H9 (cell line): Measurements from ENCODE around the gene RNU5B-1. TPM values are rescaled to one million over a fixed set of nuclear protein-coding genes. Genes with fewer than 3 reads are reported as not detected.

ENCODE experiments used
- DNase-seq: peaks from one replicate; pipeline ENCODE4 v3.0.0-alpha.2; 2017
- H2AFZ ChIP-seq: one replicate; pipeline ENCODE4 v1.6.1; 2013; ENCODE audit warnings: mild to moderate bottlenecking, low read length, control low read depth, moderate library complexity
- H2AK5ac ChIP-seq: 2 replicates; pipeline ENCODE4 v1.6.1; 2013; ENCODE audit warnings: low read length, control low read depth, mixed read lengths; ENCODE audit not compliant: insufficient read length
- H2BK120ac ChIP-seq: one replicate; pipeline ENCODE4 v1.6.1; 2013; ENCODE audit warnings: low read depth, mild to moderate bottlenecking, low read length, control low read depth, inconsistent platforms; ENCODE audit not compliant: poor library complexity, severe bottlenecking
- H2BK12ac ChIP-seq: 2 replicates; pipeline ENCODE4 v1.6.1; 2013; ENCODE audit warnings: low read length, control low read depth, mixed read lengths, low read depth; ENCODE audit not compliant: insufficient read length
- H2BK15ac ChIP-seq: 2 replicates; pipeline ENCODE4 v1.6.1; 2013; ENCODE audit warnings: low read depth, low read length, control low read depth
- H2BK20ac ChIP-seq: one replicate; pipeline ENCODE4 v1.6.1; 2013; ENCODE audit warnings: low read depth, mild to moderate bottlenecking, low read length, control low read depth, inconsistent platforms; ENCODE audit not compliant: poor library complexity, severe bottlenecking
- H2BK5ac ChIP-seq: 2 replicates; pipeline ENCODE4 v1.6.1; 2013; ENCODE audit warnings: low read length, control low read depth, mixed read lengths; ENCODE audit not compliant: insufficient read length
- H3K14ac ChIP-seq: 2 replicates; pipeline ENCODE4 v1.6.1; 2013; ENCODE audit warnings: low read length, control low read depth; ENCODE audit not compliant: insufficient read depth
- H3K18ac ChIP-seq: 2 replicates; pipeline ENCODE4 v1.6.1; 2013; ENCODE audit warnings: low read depth, mild to moderate bottlenecking, mixed read lengths, low read length, control low read depth; ENCODE audit not compliant: insufficient read length
- H3K23ac ChIP-seq: 2 replicates; pipeline ENCODE4 v1.6.1; 2013; ENCODE audit warnings: low read length, control low read depth, mixed read lengths, low read depth; ENCODE audit not compliant: insufficient read length
- H3K23me2 ChIP-seq: 2 replicates; pipeline ENCODE4 v1.6.1; 2013; ENCODE audit warnings: low read depth, mild to moderate bottlenecking, mixed read lengths, low read length, control low read depth; ENCODE audit not compliant: insufficient read length, poor library complexity, severe bottlenecking
- H3K27ac ChIP-seq: 2 replicates; pipeline ENCODE4 v1.5.1; 2013; ENCODE audit warnings: low read length, control low read depth, mixed read lengths, low read depth; ENCODE audit not compliant: insufficient read length
- H3K27me3 ChIP-seq: 2 replicates; pipeline ENCODE4 v1.6.1; 2013; ENCODE audit warnings: low read length, control low read depth, inconsistent platforms; ENCODE audit not compliant: insufficient read depth
- H3K4ac ChIP-seq: 2 replicates; pipeline ENCODE4 v1.6.1; 2013; ENCODE audit warnings: low read depth, mild to moderate bottlenecking, control low read depth, inconsistent platforms, low read length, moderate library complexity
- H3K4me1 ChIP-seq: 2 replicates; pipeline ENCODE4 v1.6.1; 2013; ENCODE audit warnings: low read length, control low read depth, inconsistent platforms; ENCODE audit not compliant: insufficient read depth
- H3K4me2 ChIP-seq: 2 replicates; pipeline ENCODE4 v1.6.1; 2013; ENCODE audit warnings: low read length, control low read depth, mixed read lengths; ENCODE audit not compliant: insufficient read length, insufficient read depth
- H3K56ac ChIP-seq: 2 replicates; pipeline ENCODE4 v1.6.1; 2013; ENCODE audit warnings: low read depth, mild to moderate bottlenecking, mixed read lengths, low read length, control low read depth; ENCODE audit not compliant: insufficient read length
- H3K79me1 ChIP-seq: 2 replicates; pipeline ENCODE4 v1.6.1; 2013; ENCODE audit warnings: low read depth, mild to moderate bottlenecking, moderate library complexity, low read length, control low read depth, inconsistent platforms; ENCODE audit not compliant: insufficient read depth, poor library complexity, severe bottlenecking
- H3K79me2 ChIP-seq: 2 replicates; pipeline ENCODE4 v1.6.1; 2013; ENCODE audit warnings: low read length, control low read depth, inconsistent platforms; ENCODE audit not compliant: insufficient read depth
- H3K9ac ChIP-seq: 2 replicates; pipeline ENCODE4 v1.6.1; 2013; ENCODE audit warnings: low read length, control low read depth, mixed read lengths; ENCODE audit not compliant: insufficient read length; ENCODE audit errors: extremely low read depth
- H3K9me3 ChIP-seq: one replicate; pipeline ENCODE4 v1.6.1; 2013; ENCODE audit warnings: low read depth, low read length, inconsistent platforms; ENCODE audit not compliant: control insufficient read depth
- H3T11ph ChIP-seq: one replicate; pipeline ENCODE4 v1.6.1; 2013; ENCODE audit warnings: mild to moderate bottlenecking, low read length, control low read depth, inconsistent platforms
- H4K20me1 ChIP-seq: one replicate; pipeline ENCODE4 v1.6.1; 2013; ENCODE audit not compliant: control insufficient read depth, insufficient read length, insufficient read depth
- H4K5ac ChIP-seq: 2 replicates; pipeline ENCODE4 v1.6.1; 2013; ENCODE audit warnings: low read depth, mild to moderate bottlenecking, mixed read lengths, low read length, control low read depth; ENCODE audit not compliant: insufficient read length
- H4K8ac ChIP-seq: replicated peaks from 2 replicates; pipeline ENCODE4 v1.6.1; 2013; ENCODE audit warnings: low read length, control low read depth, mixed read lengths, low read depth; ENCODE audit not compliant: insufficient read length
- H4K91ac ChIP-seq: 2 replicates; pipeline ENCODE4 v1.6.1; 2013; ENCODE audit warnings: low read depth, mild to moderate bottlenecking, moderate library complexity, mixed read lengths, low read length, control low read depth; ENCODE audit not compliant: insufficient read length
- H3K27ac Mint-ChIP-seq, 3 experiments: 2 replicates in 2 of 3; 3 replicates in 1 of 3; pipeline ENCODE4 v1.8.0; 2020 to 2021; ENCODE audit warnings: mixed read lengths in 3 of 3, mild to moderate bottlenecking in 1 of 3, moderate library complexity in 1 of 3
- H3K27me3 Mint-ChIP-seq: 2 replicates; pipeline ENCODE4 v1.8.0; 2021; ENCODE audit warnings: low read depth, mild to moderate bottlenecking, moderate library complexity, mixed read lengths
- H3K36me3 Mint-ChIP-seq, 3 experiments: 2 replicates in 2 of 3; 3 replicates in 1 of 3; pipeline ENCODE4 v1.8.0; 2020 to 2021; ENCODE audit warnings: low read depth in 3 of 3, mixed read lengths in 3 of 3; ENCODE audit not compliant: insufficient read depth in 1 of 3
- H3K4me1 Mint-ChIP-seq, 2 experiments: 2 replicates each; pipeline ENCODE4 v1.8.0; 2020; ENCODE audit warnings: mixed read lengths in 2 of 2
- H3K4me3 Mint-ChIP-seq, 2 experiments: 2 replicates in 1 of 2; 3 replicates in 1 of 2; pipeline ENCODE4 v1.8.0; 2020 to 2021; ENCODE audit warnings: mild to moderate bottlenecking in 2 of 2, mixed read lengths in 2 of 2, moderate library complexity in 1 of 2
- H3K9me3 Mint-ChIP-seq, 2 experiments: 2 replicates in 1 of 2; 3 replicates in 1 of 2; pipeline ENCODE4 v1.8.0; 2020; ENCODE audit warnings: mild to moderate bottlenecking in 2 of 2, mixed read lengths in 2 of 2, moderate library complexity in 1 of 2
- CTCF ChIP-seq: fragments of 200-600 bp; sonication (generic); conservative IDR thresholded peaks from 3 replicates; pipeline ENCODE4 v1.8.0; 2021; ENCODE audit warnings: antibody characterized with exemption, mild to moderate bottlenecking
- WGBS: extraction: QIAGEN DNeasy Blood & Tissue Kit; methylation state at CpG from one replicate; pipeline ENCODE4 v1.1.7; 2013; ENCODE audit warnings: missing lambda C conversion rate, low lambda C conversion rate, mixed read lengths; ENCODE audit not compliant: insufficient read length; ENCODE audit errors: extremely low coverage; 5-methylcytosine and 5-hydroxymethylcytosine counted together
- total RNA-seq: library from RNA; stranded (reverse); gene quantifications from 2 replicates; pipeline ENCODE4 v1.2.1, GENCODE V29; 2021

The RNU5B-1 gene
- total RNA-seq, 1 experiment from 2014 or later, result not detected

DNA sequence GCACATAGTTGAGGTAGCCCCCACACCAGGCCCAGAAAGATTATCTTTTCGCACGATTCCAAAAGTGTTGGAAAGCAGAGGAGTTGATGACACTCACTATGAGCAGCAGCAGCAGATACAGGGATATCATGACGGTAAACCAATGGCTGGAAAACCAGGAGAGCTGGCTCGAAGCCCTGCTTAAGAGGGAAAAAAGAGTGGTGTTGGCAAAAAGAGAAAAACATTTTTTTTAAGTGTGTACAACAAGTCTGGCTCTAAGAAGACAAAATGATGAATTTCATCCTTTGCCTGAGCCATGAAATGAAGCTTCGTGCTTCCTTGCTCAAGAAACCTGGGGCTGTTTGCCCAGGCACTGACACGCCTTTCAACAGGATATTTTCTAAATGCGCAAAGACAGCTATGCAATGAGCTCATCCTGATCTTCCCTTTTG is 45.1 kb upstream of the RNU5B-1 start:
- H3K27ac ChIP-seq, result no peak overlapping the region
- no peak overlapping the region for H3T11ph ChIP-seq
- no peak overlapping the region for H2BK20ac ChIP-seq
- peaks cover 9 to 10% of the 10 kb centered on the region in 2 experiments for H3K4me1 Mint-ChIP-seq
- H3K9me3 Mint-ChIP-seq, result no peaks in the 10 kb centered on the region
- H2AFZ ChIP-seq, result no peak overlapping the region
- no peak overlapping the region for H3K4ac ChIP-seq
- no peaks in the 10 kb centered on the region for H3K4me1 ChIP-seq
- no peak overlapping the region for H2BK120ac ChIP-seq
- H3K9me3 ChIP-seq, result no peaks in the 10 kb centered on the region
- H3K79me1 ChIP-seq, result no peaks in the 10 kb centered on the region
- no peak overlapping the region for H3K56ac ChIP-seq
- peaks cover 0 to 22% (median 17%) of the 10 kb centered on the region in 3 experiments; a peak in 5 of 7 replicates for H3K36me3 Mint-ChIP-seq
- H4K5ac ChIP-seq, result no peak overlapping the region
- H2BK5ac ChIP-seq, result no peak overlapping the region
- no peak overlapping the region for H3K4me2 ChIP-seq
- no peaks in the 10 kb centered on the region for H3K27me3 ChIP-seq
- H3K18ac ChIP-seq, result no peak overlapping the region
- no peak overlapping the region for H2BK12ac ChIP-seq
- no peak overlapping the region for H2AK5ac ChIP-seq
- no peak for DNase-seq
- no peak overlapping the region for H2BK15ac ChIP-seq
- H4K91ac ChIP-seq, result no peak overlapping the region
- no peak overlapping the region for H3K23ac ChIP-seq
- TF ChIP-seq CTCF, result no peak
- no peaks in the 10 kb centered on the region for H3K23me2 ChIP-seq
- H3K14ac ChIP-seq, result no peak overlapping the region
- no peaks in the 10 kb centered on the region for H4K20me1 ChIP-seq
- H4K8ac ChIP-seq, result no peak overlapping the region
- H3K4me3 Mint-ChIP-seq, result no peak overlapping the region
- WGBS, result no CpG with 5 or more reads among the region's 7 CpGs
- H3K79me2 ChIP-seq, result no peaks in the 10 kb centered on the region
- no peak overlapping the region for H3K27ac Mint-ChIP-seq
- H3K9ac ChIP-seq, result no peak overlapping the region
- H3K27me3 Mint-ChIP-seq, result no peaks in the 10 kb centered on the region
